HG03521 (cell line): ENCODE measurements around the gene RNF2.
"Not testable (repeated sequence)": the region's sequence is repeated elsewhere in the genome, so short reads cannot be mapped to it uniquely, and the experiment has no call there.

Experiments
- ATAC-seq: cut with Tn5 transposase; IDR thresholded peaks from one replicate; pipeline ENCODE4 v1.9.1; 2021; ENCODE audit warnings: mild to moderate bottlenecking, moderate library complexity; ENCODE audit not compliant: unreplicated experiment

Gene RNF2

DNA sequence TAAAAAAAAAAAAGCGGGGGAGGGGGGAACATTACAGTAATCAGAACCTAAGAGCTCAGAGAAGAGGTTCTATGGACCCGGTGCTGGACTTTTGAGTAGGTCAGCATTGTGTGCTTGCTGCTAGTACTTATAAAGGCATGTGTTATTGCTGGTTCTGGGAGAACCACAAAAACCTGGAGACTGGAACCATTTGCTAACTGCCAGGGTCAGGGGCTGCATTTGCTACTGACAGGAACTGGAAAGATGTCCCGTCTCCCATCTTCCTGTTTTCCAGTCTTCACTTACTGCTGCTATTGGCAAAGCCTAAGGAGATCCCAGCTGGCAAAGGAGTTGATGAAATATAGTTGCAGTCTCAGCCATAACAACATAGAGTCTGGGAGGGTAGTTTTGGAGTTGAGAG lies 4.3 kb downstream of the RNF2 start:
- no peak for ATAC-seq

DNA sequence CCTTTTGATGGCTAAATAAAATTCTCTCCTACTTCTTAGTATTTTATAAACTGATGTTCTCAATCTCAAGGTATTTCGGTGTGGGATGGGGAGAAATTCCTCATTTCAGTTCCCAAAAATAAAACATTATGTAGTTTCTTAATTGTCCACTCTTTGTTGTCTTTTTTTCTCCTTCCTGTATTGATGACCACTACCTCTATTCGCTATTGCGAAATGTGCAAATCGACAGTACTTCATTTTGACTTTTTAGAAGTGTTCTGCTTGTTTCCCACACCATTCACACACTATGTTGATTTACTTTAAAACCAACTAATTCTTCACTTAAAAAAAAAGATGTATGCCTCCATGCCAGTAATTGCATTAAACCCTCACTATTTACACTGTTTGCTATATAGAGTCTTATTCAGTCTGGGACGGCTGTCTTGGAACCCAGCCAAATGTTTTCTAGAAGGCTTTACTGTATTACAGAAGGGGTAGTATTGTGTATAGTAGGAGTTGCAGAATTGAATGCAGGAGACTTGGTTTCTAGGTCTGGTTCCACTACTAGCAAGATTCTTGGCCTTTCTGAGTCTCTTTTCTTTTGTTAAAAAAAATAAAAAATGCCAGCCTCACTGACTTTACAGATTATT lies 5.6 kb downstream of the RNF2 start:
- ATAC-seq: no peak

DNA sequence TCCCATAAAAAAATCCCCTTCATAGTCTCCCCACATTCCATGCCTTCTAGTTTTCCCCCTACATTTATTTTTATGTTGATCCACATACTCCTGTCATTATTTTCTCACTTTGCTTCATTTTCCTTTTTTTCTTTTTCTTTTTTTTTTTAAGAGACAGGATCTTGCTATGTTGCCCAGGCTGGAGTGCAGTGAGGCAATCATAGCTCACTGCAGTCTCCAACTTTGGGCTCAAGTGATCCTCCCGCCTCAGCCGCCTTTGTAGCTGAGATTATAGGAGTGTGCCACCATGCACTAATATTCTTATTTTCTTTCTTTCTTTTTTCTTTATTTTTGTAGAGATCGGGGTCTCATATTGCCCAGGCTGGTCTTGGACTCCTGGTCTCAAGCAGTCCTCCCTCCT lies 7.8 kb downstream of the RNF2 start:
- ATAC-seq: no peak

DNA sequence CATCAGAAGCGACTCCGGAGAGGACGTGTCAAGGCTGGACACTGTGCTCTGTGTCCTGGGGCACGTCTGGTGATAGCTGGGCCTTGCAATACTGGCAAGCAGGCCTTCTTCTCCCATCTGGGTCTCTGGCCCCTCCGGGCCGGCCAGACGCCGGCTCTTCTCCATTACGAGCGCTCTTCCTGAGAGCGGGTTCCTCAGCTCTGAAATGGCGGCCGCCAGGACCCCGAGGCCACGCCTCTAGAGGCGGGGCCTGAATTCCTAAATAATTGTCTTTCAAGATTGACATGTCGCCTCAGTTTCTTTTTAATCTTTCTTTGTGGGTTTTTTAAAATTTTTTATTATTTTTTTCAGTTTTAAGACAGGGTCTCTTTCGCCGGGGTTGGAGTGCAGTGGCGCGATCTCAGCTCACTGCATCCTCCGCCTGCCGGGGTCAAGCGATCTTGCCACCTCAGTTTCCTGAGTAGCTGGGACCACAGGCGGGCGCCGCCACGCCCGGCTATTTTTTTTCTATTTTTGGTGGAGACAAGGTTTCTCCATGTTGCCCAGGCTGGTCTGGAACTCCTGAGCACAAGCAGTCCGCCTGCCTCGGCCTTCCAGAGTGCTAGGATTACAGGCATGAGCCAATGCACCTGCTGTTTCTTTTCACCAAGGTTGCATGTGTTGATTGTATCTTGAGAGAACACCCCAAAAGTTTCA lies 9.2 kb downstream of the RNF2 start:
- ATAC-seq: no peak

DNA sequence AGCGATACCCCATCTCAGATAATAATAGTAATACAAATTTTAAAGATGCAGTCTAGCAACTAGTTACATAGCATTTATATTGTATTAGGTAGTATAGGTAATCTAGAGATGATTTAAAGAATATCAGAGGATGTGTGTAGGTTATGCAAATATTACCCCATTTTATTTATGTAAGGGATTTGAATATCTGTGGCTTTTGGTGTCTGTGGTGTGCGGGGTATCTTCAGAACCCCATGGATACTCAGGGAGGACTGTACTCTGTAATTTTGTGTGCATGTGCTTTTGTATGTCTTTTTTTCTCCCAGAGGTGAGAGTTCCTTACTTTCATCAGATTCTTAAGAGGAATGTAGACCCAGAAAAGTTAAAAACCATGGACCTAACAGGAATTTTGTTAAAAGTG lies 12.8 kb downstream of the RNF2 start:
- no peak for ATAC-seq

DNA sequence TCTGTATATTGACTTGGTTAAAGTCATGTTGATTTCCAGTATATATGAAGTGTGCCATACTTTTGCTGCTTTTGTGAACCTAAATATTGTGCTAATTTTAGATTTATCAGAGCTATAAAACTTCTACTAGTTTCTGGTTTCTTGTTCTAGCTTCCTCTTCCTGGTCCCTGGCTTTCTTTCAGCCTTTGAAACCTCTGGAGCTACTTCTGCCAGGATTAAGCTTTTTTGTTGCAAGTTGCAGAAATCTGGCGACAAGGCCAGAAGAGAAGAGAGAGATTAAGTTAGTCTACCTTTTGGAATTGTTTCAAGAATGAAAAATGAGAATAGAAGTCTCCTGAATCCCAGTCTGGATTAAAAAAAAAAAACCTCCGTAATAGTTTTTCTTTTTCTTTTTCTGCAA lies 13.5 kb downstream of the RNF2 start:
- no peak for ATAC-seq

DNA sequence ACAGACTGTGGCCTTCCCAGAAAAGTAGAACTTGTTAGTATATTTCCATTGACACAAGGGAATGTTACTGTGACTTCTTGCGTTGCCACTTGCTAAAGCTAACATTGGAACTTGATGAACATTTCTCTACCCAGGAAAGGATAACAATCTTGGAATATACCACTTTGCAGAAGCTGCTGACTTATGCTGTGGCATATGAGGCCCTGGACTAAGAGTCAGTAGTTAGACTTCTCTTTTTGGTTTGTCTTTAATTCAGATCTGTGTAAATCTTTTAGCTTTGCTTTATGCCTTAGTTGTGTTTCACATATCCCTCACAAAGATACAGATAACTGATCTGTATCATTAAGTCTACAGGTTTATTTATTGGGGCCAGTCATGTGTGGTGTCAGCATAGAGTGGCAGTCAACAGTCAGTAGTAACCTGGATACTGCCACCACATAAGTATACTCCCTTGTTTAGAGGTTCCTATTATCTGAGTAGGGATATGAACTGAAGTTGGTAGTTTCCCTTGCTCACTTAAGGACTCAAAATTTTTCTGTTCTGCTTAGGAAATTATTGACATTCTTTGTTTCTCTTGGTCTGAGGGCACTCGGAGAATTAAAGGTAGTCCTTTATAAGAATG lies 14.7 kb downstream of the RNF2 start:
- ATAC-seq: no peak

DNA sequence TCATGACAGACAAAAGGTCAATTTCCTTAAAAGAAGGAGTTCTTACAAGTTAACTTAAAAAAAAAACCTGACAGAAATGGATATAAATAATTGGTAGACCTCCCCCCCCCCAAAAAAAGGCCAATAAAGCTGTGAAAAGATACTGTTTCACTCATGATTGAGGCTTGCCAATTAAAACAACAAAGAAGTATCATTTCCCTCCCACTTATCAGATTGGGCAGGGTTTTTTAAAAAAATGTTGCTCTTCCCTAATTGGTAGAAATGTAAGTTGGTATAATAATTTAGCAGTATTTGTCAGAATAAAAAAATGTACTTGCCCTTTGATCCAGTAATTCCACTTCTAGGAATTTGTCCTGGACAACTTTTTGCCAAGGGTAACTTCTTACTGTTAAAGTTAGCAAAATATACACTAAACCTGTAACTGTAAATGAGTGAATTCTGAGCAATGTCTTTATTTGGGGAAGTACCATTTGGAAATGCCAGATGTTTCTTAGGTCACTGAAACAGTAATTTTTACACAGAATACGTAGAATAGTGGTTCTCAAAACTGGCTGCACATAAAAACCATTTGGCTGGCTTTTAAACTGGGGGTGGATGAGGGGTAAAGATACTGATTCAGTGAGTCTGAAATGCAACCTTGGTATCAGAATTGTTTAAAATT lies 17.5 kb downstream of the RNF2 start:
- no peak for ATAC-seq

DNA sequence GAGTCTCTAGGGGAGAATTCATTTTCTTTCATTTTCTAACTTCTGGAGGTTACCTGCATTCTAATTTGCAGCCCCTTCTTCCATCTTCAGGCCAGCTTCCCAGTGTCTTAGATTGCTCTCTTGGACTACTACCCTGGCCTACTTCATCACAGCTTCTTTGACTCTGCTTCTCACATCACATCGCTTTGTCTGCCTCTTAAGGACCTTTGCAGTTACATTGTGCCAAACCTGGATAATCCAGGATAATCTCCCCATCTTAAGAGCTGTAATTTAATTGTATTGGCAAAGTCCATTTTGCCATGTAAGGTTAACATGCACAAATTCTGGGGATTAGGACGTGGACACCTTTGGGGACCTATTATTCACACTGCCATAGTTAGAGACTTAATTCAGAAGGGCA lies 18.4 kb downstream of the RNF2 start:
- no peak for ATAC-seq

DNA sequence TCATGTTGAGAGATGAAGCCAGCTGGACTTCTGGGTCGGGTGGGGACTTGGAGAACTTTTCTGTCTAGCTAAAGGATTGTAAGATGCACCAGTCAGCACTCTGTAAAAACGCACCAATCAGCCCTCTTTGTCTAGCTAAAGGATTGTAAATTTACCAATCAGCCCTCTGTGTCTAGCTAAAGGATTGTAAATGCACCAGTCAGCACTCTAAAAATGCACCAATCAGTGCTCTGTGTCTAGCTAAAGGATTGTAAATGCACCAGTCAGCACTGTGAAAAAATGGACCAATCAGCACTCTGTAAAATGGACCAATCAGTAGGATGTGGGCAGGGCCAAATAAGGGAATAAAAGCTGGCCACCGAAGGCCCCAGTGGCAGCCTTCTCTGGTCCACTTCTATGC lies 19.6 kb downstream of the RNF2 start:
- not testable (repeated sequence) for ATAC-seq

DNA sequence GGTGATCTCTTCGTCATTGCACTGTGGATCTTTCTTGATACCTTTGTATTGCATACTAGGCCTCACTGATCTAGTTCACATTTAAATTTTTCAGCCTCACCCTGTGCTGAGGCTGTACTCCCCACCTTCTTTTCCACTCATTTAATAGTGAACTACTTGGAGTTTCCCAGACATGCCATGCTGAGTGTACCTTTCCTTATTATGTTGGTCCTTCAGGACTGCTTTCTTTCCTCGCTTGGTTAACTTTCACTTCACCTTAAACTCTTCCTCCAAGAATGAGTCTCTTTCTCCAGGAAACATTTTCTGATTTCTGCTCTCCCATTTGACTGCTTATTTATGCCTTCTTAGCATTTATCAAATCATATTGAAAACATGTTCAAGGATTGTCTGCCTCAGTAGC lies 20.8 kb downstream of the RNF2 start:
- no peak for ATAC-seq

DNA sequence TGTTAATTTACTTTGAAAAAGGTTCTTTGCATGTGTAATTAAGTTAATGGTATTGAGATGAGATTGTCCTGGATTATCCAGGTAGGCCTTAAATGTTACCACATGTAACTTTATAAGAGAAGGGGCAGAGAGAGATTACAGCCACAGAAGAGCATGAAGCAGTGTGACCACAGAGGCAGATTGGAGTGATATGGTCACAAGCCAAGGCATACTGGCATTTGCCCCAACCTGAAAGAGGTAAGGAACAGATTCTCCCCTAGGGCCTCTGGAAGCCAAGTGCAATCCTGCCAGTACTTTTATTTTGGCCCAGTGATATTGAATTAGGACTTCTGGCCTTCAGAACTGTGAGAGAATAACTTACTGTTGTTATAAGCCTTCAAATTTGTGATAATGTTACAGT lies 23.0 kb downstream of the RNF2 start:
- ATAC-seq: no peak

DNA sequence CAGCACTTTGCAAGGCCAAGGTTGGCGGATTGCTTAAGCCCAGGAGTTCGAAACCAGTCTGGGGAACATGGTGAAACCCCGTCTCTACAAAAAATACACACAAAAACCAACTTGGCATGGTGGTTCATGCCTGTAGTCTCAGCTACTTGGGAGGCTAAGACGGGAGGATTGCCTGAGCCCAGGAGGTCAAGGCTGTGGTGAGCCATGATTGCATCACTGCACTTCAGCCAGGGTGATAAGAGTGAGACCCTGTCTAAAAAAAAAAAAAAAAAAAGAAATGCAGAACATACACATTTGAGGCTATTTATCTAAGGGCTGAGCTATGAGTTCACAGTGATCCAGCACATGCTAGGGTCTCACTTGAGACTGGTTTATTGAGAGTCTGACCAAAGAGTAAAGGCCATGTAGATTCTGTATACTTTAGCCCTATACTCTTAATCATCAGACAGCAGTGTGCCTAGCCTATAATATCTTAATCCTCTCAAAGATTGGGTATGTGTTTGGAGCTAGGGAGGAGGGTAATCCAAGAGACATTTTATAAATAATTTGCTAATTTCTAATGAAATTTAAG lies 23.9 kb downstream of the RNF2 start:
- no peak for ATAC-seq

DNA sequence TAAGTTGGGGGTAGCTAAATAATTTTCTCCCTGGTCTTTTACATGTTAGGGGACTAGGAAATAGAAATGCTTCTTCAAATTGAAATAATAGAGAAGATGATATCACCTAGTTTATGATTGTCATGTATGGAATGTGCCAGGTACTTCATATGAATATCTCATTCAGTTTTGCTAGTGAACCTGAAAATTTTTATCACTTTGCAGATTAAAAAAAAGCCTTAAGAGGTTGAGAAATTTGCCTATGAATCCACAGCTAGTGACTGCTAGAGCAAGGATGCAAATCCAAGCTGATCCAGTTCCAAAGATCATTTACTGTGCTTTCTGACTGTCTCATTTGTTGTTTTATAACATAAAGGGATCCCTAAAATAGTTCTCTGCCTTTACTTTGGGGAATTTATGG lies 24.7 kb downstream of the RNF2 start:
- ATAC-seq: no peak

DNA sequence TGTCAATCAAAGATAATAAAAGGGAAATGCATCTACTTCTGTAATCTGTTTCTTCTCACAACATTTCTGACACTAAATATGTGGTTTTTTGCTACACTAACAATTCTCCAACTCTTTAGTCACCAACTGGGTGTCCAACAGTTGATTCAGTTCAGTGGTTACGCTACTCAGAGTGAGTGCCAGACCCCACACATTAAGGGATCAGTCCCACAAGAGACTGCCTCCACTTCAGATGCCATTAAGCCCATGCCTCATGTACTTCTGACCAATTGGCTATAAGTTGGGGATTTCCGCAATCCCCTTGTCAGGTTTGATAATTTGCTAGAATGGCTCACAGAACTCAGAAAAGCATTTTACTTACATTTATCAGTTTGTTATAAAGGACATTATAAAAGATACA lies 28.4 kb downstream of the RNF2 start:
- no peak for ATAC-seq

DNA sequence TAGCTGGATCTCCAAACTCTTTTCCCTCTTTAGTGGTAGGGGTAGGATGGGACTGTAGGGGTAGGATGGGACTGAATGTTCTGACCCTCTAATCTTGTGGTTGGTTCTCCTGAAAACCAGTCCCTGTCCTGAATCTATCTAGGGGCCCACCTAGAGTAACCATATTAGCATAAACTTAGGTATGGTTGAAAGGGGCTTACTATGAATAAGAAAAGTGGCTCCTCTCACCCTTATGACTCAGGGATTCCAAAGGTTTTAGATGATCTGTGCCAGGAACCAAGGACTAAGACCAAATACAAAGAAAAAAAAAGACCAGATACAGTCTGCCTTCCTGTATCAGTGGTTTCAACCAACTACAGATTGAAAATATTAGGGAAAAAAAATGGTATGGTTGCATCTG lies 28.9 kb downstream of the RNF2 start:
- ATAC-seq: no peak

DNA sequence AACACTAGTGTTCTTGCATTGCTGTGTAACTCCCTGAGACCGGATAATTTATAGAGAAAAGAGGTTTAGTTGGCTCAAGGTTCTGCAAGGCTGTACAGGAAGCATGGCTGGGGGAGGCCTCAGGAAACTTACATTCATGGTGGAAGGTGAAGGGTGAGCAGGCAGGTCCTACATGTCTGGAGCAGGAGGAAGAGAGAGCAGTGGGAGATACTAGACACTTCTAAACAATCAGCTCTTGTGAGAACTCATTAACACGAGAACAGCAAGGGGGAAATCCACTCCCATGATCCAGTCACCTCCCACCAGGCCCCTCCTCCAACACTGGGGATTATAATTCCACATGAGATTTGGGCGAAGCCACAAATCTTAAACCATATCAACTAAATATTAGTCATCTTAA lies 30.1 kb downstream of the RNF2 start:
- ATAC-seq: no peak

DNA sequence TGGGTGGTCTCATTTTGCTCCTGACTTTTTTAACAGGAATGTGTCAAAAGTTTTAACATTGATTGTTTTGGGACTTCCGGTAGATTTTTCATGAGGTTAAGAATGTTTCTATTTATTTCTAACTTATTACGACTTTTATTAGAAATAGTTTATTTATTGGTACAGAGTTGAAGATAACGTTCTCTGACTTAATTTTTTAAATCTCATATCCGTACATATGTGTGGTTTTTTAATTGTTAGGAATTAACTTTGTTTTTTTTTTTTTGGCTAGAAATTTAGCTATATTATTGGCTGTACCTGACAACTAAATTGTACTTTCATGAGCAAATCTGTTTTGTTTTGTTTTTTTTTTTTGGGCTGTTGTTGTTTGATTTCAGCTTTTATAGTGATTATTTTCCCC lies 32.0 kb downstream of the RNF2 start:
- ATAC-seq: no peak

DNA sequence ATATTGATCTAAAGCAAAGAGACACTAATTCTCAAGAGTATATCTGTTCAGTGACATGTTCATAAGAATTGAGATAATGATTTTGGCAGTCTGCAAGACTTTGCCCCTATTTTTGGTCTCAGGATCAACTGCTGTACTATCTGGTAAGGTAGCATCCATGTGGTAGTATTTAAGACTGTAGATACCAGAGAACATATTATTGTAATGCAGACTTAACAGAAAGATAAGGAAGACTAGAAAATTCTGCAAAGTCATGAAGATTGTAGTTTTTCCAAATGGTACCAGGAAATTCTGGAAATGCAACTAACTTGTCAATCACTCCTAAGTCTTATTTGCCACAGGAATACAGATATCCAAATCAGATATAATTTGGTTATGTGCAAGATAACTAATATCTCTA lies 35.1 kb downstream of the RNF2 start:
- ATAC-seq: no peak

DNA sequence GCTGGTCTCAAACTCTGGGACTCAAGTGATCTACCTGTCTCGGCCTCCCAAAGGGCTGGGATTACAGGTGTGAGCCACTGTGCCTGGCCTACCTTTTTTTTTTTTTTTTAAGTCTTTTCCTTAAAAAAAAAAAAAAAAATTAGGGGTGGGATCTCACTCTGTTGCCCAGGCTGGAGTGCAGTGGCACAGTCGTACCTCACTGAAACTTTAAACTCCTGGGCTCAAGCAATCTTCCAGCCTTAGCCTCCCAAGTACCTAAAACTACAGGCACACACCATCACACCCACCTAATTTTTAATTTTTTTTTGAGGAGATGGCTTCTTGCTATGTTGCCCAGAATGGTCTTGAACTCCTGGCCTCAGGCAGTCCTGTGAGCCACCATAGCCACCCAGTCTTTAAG lies 38.5 kb downstream of the RNF2 start:
- no peak for ATAC-seq

DNA sequence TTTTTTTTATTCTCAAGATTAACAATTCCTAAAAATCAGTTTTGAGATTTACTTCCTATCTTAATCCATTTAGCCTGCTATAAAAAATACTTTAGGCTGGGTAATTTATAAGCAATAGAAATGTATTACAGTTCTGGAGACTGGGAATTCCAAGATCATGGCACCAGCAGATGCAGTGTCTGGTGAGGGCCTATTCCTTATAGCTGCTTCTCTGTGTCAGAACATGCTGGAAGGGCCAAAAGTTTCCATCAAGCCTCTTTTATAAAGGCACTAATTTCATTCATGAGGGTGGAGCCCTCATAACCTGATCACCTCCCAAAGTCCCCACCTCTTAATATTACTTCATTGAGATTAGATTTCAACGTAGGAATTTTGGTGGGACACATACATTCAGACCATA lies 41.7 kb downstream of the RNF2 start:
- ATAC-seq: no peak

DNA sequence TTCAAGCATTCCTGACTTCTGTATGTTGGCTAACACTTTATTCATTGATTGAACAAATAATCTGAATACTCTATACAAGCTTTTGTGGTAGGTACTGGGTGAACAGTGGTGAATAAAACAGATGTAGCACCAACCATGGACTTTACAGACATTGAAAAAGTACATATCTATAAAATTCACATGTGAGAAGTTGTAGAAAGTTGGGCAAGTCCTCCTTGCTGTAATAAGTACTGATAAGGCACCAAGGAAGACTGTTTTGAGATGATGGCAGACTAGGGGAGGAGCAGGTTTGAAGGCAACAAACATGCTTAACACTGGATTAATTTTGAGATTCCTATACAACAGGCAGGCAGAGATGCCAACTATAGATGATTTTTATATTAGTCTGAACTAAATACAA lies 42.4 kb downstream of the RNF2 start:
- ATAC-seq: no peak
